Left kidney (tissue), 2 donors: ENCODE measurements around the gene RBM19. TPM values are rescaled to one million over a fixed set of nuclear protein-coding genes. Genes with fewer than 3 reads are reported as not detected.

ENCODE experiments used
- DNase-seq: peaks from one replicate; pipeline ENCODE4 v3.0.0-alpha.2; 2013
- polyA plus RNA-seq: library from polyadenylated mRNA; unstranded; fragments of 120-200 nt; gene quantifications from one replicate; pipeline ENCODE4 v1.2.1, GENCODE V29; 2013; ENCODE audit not compliant: insufficient read length

The RBM19 gene
- polyA plus RNA-seq, 1 donor, result 41.9 TPM

DNA sequence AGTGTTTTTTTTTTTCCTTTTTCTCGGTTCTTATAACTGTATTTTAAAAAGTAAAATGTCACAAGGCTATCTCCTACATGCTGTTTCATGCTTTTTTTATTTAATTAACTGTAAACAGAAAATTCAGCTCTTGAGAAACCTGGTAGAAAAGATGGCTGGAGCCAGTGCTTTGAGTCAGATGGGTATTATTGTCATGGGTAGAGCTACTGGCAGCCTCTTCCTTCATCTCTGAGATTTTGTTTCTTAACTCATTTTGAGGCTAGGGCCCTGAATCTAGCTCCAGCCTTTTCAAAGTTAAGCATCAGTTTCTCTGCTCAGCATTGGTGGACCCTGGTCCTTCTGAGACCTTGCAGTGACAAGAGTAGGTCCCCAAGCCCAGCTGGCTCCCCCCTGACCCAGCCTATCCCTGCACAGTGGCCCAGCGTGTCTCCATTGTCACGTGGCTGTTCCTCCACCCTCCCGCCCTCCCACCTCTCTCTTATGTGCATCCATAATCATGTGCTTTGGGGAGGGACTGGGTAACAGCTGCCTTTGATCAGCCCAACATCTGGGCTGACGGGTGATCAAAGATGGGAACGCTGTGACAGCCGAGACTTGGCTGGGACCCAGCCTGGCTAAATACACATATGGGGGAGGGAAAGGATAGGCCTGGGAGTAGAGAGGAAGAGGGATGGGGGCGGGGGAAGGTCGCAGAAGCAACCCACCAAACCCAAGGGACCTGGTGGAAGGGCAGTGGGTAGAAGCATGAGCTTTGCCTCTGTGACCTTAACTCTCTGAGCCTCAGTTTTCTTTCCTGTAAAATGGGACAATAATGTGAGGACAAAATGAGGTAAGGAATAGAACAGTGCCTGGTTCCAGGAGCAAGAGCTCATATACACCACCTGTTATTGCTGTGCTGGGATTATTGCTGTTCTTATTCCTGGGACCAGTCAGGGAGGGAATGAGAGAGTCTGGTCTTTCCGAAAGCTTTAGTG is 24.4 kb upstream of the RBM19 start:
- DNase-seq, result no peak

DNA sequence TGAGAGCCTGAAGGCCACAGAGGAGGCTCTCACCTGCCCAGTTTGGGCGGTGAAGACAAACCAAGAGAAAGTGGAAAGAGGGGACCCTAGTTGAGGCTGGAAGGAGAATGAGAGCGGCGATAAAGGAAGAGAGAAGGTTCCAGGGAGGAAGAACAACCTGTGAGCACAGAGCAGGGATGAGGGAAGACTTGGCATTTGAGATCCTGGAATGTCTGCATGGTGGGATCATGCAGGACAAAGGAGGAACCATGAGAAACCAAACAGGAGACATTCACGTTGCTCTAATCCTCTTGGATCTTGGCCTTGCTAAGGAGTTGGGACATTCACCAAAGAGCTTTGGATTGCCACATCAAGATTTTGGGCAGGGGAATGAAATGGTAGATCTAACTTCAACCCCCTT is 22.9 kb upstream of the RBM19 start:
- no peak for DNase-seq

DNA sequence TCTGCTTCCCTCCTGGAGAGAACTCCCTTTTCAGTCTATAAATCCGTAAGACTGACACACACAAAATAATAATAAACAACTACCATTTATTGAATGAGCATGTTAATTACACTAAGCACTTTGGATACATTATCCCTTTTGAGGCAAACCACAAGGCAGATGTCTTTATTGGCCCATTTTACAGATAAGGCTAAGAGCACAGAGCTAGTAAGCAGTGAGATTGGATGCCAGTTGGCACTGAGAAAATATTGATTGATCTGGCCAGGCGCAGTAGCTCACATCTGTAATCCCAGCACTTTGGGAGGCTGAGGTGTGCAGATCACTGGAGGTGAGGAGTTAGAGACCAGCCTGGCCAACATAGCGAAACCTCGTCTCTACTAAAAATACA is 21.9 kb upstream of the RBM19 start:
- DNase-seq, result no peak

DNA sequence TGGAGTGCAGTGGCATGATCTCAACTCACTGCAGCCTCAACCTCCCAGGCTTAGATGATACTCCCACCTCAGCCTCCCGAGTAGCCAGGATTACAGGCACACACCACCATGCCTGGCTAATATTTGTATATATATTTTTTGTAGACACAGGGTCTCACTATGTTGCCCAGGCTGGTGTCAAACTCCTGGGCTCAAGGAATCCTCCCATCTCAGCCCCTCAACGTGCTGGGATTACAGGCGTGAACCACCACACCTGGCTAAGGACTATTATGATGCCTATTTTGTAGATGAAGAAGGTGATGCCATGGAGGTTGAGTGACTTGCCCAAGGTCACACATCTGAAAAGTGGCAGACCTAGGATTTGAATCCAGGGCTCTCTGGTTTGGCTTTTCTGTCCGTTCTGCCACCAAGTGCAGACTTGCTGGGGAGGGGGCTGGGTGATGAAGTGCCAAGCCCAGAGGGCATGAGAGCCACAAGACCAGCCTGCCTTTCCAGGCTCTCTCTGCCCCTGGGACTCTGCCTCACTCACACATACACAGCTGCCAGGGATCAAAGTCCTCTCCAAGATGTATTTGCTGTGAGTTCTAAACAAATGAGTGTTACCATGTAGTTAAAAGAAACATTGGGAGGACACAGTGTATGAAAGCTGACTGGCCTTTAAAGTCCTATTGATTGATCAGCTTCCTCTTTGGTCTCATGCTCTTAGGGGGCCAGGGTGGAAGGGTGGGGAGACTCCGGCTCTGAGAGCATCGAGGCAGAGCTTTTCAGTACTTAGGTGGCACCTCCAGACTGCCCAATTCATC is 21.3 kb upstream of the RBM19 start:
- DNase-seq, result no peak

DNA sequence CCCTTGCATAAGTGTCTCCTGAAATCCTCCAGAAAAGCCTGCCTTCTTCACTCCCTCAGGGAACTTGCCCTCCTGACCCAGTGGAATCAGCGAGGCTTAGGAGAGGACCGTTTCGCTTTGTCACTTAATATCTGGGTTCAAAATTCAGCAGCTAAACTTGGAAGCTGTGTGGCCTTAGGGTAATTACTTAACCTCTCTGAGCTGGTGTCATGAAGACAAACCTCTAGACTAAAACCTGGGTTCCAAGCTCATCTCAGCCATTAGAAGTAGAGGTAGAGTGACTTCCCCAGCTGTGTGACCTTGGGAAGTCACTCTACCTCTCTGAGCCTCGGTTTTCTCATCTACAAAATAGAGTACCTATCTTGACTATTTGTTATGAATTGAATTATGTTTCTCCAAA is 18.3 kb upstream of the RBM19 start:
- DNase-seq, result no peak

DNA sequence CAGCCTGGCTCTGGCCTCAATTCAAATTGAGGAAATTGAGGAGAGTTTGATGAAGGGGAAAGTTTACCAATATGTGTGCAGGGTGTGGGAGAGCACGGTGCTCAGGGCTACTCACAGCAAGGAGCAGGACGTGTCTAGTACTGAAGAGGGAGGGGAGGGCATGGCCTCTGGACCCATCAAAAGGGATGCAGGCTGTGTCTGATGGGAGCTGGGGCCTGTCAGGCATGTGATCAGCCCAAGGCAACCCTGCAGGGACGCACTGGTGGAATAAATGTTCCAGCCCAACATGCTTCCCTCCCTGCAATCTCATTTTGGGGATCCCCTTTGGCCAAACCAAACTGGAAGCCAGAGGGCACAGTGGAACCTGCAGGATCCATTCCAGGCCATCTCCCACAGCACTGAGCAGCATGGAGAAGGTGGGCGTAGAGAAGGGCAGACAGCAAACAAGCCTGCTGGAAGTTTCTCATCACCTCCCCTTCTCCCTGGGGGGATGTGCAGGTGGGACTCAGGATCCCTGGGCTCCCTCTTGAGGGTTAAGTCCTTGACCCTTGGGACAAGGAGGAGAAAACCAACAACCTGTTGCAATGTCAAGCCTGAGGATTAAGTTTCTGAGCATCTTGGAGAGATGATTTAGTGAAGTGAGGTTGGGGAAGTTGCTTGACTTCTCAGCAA is 17.8 kb upstream of the RBM19 start:
- no peak for DNase-seq

DNA sequence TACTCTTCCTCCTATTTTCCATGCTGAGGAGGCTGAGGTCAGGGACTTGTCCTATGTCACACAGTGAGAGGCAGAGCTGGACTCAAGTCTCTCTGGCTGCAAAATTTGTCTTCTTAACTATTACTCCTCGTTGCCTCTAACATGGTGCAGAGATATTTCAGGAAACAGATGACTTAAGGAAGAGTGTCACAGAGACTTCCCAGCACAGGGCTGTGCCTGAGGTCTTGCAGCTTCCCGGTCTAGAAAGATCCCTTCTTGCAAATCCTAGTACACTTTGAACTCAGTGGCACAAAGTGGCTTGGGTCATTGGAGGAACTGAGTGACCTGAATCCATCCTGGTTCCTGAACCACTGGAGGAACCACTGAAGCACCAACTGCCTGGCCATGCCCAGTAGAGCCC is 17.1 kb upstream of the RBM19 start:
- no peak for DNase-seq

DNA sequence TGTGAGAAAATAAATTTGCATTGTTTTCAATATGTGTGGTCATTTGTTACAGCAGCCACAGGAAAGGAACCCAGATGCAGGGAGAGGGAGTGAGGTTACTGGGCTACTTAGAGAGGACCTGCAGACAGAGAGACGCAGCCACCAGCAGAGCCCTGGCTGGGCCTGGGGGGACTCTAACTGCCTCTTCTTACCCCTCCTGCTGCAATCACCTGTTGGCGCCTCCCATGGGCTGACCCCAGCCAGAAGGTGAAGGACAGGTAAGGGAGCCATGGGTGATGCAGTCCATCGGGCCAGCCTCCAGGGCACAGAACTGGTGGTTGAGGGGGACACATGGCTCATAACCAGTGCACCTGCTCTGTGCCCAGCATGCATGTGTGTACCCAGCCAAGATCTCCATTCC is 15.8 kb upstream of the RBM19 start:
- DNase-seq, result no peak

DNA sequence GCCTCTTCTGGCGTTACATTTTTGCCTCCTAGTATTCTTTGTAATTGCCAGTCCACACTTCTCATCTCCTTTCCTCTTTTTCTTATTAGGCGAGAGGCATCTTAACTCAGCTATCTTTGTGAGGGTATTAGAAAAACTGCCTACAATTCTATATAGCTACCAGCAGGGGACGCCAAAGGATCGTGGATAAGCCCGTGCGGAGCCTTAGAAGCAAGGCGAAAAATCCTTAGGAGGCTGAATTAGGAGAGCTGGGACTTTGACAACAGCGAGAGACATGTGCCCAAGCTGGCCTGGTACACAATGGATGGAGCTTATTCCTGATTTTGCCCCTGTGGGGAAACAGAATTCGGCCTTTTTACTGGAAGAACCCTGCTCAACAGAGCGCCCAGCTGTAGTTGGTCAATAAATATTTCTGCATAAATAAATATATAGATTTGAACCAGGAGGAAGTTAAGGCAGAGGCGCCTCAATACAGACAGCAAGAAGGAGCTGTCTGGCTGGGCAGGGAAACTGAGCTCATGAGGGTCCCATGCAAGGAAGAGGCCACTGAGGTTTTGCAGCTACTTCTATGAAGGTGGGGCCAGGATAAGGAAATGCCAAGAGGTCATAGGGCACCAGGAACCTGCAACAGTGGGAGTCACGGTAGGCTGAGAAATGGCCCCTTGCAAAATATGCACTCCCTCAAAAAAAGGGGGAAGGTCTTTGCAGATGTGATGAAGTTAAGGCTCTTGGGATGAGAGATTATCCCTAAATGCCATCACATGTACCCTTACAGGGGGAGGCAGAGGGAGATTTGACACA is 14.6 kb upstream of the RBM19 start:
- peak; percentile 73 for DNase-seq

DNA sequence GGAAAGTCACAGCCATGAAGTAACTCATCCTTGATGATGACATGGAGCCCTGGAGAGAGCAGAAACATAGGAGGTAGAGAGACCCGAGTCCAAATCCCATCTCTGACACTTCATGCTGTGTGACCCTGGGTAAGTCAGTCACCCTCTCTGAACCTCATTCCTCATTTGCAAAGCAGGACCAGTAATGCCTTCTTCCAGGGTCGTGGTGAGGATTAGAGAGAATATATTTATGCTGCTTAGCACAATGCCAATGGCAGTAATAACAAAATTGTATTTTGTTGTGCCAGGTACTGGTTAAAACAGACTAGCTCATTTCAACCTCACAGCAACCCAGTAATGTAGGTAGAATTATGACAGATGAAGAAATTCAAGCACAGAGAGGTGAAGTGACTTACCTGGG is 13.9 kb upstream of the RBM19 start:
- DNase-seq, result no peak

DNA sequence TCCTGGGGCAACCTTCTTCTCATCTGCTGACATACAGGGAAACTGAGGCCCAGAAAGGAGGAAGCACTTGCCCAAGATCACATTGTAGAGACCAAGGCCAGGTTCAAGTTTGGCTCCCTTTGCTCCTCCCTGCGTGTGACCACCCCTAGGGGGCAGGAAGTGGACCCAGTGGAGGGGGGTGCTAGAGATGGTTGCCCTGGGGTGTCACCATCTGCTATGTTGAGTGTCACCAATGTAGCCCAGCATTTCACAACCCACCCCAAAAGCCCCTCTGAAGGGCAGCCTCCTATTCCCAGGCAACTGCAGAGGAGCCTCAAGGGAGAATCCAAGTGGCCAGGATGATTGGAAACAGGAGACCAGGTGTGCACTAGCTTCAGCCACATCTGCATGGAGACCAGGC is 12.0 kb upstream of the RBM19 start:
- no peak for DNase-seq

DNA sequence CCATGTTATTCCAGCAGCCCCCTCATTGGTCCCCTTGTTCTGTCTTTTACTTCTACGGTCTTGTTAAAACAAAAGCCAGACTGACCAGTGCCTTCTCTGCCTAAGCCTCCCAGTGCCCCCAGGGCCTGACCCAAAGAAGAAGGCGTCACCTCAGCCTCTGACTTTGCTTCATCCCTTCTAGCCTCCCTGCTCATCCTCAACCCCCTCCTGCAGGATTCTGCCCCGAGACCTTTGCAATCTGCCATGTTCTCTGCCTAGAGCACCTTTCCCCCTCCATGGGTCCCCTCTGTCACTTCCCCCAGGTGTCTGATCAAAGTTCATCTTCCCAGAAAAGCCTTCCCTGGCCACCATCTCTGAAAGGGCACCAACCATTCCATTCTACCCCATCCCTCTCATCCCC is 7.9 kb upstream of the RBM19 start:
- DNase-seq, result no peak

DNA sequence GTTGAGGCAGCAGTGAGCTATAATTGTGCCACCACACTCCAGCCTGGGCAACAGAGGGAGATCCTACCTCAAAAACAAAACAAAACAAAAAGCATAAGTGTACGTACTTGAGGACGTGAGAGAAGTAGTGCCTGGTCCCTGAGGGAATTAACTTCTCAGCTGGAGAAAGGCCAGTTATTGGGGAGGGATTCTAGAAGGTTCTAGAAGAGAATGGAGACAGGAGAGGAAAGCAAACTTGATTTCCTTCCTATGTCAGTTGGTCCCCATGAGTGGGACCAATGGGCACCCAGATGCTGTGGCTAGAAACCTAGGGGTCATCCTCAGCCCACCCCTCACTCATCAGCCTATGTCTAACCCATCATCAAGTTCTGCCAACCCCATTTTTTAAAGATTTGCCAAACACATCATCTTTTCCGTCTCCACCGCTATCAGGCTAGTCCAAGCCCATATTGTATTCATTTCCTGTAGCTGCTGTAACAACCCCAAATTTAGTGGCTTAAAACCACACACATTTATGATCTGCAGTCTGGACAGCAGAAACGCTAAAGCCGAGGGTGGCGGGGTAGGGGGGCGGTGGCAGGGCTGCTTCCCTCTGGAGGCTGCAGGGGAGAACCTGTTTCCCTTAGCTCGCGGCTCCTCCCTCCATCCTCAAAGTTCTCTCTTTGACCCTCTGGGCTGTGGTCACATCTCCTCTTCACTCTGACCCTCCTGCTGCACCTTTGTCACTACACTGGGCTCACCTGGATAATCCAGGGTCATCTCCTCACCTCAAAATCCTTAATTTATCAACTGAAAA is 7.2 kb upstream of the RBM19 start:
- DNase-seq, result no peak

DNA sequence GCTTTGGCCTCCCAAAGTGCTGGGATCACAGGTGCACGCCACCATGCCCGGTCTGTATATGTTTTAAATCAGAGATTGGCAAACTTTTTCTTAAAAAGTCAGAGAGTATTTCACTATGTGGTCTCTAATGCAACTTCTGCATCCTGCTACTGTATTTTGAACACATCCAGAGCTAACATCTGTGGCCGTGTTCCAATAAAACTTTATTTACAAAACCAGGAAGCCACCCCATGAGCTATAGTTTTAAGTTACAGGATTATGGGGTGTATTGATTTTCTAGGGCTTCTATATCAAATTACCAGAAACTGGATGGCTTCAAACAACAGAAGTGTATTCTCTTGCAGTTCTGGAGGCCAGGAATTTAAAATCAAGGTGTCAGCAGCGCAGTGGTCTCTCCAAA is 5.3 kb upstream of the RBM19 start:
- no peak for DNase-seq

DNA sequence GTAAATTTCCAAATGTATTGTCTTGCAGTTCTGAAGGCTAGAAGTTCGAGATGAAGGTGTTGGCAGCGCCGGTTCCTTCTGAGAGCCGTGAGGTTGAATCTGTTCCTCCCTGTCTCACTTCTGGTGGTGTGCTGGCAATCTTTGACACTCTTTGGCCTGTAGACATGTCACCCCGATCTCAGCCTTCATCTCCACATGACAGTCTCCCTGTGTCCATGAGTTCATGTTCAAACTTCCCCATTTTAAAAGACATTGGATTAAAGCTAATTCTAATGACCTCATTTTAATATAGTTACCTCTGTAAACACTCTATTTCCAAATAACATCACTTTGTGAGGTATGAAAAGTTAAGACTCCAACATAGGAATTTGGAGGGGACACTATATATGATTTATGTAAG is 4.1 kb upstream of the RBM19 start:
- DNase-seq, result no peak

DNA sequence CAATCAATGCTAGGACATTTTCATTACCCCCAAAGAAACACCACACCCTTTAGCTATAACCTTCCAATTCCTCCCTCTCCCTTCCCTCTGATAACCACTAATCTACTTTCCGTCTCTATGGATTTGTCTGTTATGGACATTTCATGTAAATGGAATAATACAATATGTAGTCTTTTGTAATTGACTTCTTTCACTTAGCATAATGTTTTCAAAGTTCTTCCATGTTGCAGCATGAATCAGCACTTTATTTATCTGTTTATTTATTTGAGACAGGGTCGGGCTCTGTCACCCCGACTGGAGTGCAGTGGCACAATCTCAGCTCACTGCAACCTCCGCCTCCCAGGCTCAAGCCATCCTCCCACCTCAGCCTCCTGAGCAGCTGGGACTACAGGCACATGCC is 1.2 kb upstream of the RBM19 start:
- DNase-seq, result no peak

DNA sequence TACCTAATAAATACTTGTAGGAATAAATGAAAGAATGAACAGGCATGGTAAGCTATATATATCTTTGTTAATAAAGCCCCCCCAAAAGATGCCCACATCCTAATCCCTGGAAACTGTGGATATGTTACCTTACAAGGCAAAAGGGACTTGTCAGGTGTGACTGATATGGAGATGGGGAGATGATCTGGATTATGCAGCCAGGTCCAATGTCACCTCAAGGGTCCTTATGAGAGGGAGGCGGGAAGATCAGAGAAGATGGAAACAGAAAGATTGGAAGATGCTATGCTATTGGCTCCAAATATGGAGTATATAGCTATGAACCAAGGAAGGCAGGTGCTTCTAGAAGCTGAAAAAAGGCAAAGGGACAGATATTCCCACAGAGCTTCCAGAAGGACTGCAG is 3.4 kb downstream of the RBM19 start:
- DNase-seq, result no peak

DNA sequence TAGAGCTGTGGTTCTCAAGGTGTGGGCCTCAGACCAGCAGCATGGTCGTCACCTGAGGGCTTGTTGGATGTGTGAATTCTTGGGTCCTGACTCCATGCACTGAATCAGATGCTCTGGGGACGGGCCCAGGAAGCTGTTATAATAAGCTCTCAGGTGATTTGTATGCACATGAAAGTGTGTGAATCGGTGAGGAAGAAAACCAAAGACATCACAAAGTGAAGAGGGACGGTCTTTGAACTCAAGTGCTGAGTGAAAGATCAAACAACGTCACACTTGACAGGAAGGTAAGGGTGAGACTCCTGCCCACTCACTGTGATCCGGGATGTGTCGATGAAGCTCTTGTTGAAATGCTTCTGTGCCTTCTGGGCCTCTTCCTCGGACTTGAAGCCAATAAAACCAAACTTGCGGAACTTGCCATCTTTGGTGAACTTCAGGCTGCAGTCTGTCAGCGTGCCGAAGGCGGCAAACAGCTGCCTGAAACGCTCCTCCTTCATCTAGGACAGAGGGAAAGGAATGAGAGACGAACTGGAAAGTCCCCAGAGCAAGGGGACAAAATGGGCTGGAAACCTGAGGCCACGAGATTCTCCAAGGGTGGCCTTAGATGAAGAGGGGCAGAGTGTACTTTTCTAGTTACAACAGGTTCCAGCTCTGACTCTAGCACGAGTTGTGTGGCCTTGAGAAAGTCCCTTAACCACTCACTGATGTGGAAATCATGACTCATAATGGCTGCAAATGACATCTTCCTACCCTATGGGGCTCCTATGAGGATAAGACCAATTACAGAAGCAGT is 4.0 kb downstream of the RBM19 start:
- no peak for DNase-seq

DNA sequence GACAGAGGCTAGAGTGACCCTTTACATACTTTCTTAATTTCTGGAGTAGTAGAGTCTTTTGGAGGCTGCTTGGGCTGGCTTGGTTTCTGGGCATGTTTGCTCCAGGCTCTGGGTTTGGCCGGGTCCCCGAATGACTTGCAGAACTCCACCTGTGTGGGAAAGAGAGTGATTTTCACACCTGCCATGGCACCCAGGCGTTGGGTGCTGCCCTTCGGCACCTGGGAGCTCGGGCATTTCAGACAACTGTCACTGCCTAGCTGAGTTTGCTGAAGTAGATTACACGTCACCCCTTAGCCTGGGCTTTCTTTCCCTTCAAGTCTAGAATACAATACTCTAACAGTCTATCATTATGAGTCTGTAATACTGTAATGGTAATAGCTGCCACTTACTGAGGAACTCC is 6.1 kb downstream of the RBM19 start:
- no peak for DNase-seq

DNA sequence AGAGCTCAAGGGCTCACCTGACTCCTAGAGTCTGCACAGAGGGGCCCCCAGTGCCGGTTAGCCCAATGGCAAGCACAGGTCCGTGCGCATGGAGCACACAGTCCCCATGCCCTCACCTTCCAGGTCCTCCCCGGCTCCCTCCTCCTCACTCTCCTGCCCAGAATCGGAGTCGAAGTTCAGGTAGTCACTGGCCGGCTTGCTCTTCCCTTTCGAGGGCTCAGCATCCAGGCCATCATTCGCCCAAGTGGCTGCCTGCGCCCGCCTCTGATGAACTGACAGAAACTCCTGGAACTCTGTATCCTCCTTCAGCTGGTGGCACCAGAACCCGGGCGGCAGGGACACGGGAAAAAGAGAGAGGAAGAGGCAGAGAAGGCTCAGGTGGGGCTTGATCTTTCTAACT is 7.0 kb downstream of the RBM19 start:
- no peak for DNase-seq
